ENCODE measurements around the gene H6PD.

The H6PD gene

DNA sequence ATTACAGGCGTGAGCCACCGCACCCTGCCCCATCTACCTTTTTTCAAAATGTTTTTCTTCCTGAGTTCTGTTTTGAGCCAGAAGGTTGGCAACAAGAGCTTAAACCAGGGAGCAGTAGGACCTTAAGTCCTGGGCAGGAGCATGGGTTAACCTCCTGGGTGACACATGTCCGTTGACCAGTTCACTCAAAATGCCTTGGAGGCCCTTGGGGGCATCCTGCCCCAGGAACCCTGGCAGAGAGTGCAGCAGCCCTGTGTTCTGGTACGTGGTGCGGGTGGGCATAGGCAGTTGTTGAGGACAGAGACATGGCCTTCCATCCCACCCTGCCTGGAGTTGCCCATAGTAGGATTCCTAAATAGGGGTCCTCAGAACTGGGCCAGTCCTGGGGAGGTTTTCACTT is 11.6 kb downstream of the H6PD start:
- POLR2A ChIA-PET, result interaction anchor here (1.6 kb wide), 1 partner anchor 10 kb away, joined by 8 read pairs; no protein-coding TSS in a partner anchor
- Histone ChIP-seq H3K4me1 (ENCODE audit: control insufficient read depth, insufficient read depth, low read length) (no peaks in the 10 kb centered on the region), H3K27ac (ENCODE audit: extremely low read depth, low read depth, low read length) (no peak overlapping the region), H3K9me3 (ENCODE audit: control insufficient read depth, insufficient read depth, low read depth, low read length) (no peaks in the 10 kb centered on the region), H3K4me3 (ENCODE audit: low read depth, low read length) (no peak overlapping the region), H3K36me3 (ENCODE audit: control insufficient read depth in 2 of 2, insufficient read depth in 1 of 2, low read length in 2 of 2) (peaks cover 0 to 47% of the 10 kb centered on the region in 2 experiments; a peak in 1 of 3 replicates)
- CTCF ChIA-PET, result interaction anchor here (0.7 to 3.1 kb wide), 3 partner anchors 11 to 249 kb away, joined by 3 to 14 read pairs (median 4); partner anchors contain the start of gene H6PD
- TF ChIP-seq ZNF140 (tag by site-specific recombination; IDR thresholded peaks at IDR 0.05) (no peak), ZNF335 (tag by site-specific recombination; conservative IDR thresholded peaks at IDR 0.05) (no peak)

DNA sequence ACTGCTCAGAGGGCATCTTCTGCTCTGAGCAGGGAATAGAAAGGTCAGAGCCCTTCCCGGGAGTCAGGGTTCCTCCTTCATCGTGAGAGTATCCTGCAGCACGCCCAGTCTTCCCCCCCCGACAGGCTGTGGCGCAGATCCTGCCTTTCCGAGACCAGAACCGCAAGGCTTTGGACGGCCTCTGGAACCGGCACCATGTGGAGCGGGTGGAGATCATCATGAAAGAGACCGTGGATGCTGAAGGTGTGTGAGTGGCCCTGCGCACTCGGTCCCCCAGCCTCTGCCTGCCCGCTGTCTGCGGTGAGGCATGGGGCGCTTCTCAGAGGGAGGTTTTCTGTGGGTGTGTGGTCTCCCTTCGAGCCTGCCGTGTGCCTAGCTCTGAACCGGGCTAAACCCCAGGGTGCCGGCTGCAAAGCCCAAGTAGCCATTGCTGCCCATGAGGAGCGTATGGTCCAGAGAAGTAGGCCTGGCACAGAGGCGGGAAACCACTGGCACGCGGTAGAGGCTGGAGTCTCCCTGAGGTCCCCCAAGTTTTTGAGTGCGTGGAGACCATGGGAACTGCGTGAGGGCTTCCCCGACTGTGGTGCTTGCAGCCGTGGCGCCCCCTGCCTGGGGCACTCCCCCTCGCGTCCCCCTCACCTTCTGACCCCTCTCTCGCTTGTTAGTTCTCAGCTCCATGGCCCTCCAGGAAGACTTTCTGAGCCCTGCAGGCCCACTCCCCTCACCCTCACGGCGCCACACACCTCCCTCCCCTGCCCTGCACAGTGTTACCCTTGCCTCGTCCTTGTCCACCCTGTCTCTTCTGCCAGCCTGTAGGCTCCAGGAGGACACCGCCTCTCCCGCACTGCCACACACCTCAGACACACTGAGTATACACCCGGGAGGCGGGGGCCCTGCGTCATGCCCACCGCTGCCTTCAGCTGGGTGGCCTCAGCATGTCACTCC is 12.5 kb downstream of the H6PD start:
- POLR2A ChIA-PET, result no interaction called here
- Histone ChIP-seq H3K4me1 (ENCODE audit: control insufficient read depth, insufficient read depth, low read length) (no peaks in the 10 kb centered on the region), H3K36me3 (ENCODE audit: control insufficient read depth in 2 of 2, insufficient read depth in 1 of 2, low read length in 2 of 2) (peaks cover 0 to 43% of the 10 kb centered on the region in 2 experiments; a peak in 1 of 3 replicates), H3K9me3 (ENCODE audit: control insufficient read depth, insufficient read depth, low read depth, low read length) (no peaks in the 10 kb centered on the region), H3K27ac (ENCODE audit: extremely low read depth, low read depth, low read length) (no peak overlapping the region), H3K4me3 (ENCODE audit: low read depth, low read length) (no peak overlapping the region)
- CTCF ChIA-PET, result interaction anchor here (0.8 kb wide), 1 partner anchor 248 kb away, joined by 3 read pairs; no protein-coding TSS in a partner anchor
- TF ChIP-seq ZNF513 (tag by site-specific recombination; IDR thresholded peaks at IDR 0.05) (no peak), KLF10 (tag by site-specific recombination; IDR thresholded peaks at IDR 0.05) (no peak), ZNF366 (tag by site-specific recombination; conservative IDR thresholded peaks at IDR 0.05) (no peak), ZBTB17 (tag by site-specific recombination; IDR thresholded peaks at IDR 0.05) (no peak), ZBTB20 (tag by site-specific recombination; IDR thresholded peaks at IDR 0.05) (no peak), ZNF2 (tag by site-specific recombination; IDR thresholded peaks at IDR 0.05) (no peak), ZBTB1 (tag by site-specific recombination; IDR thresholded peaks at IDR 0.05) (no peak), ZNF596 (tag by site-specific recombination; IDR thresholded peaks at IDR 0.05) (no peak), ZFP69B (tag by site-specific recombination; IDR thresholded peaks at IDR 0.05) (no peak), TRIM28 (IDR thresholded peaks at IDR 0.05; ENCODE audit: borderline replicate concordance, low read length) (no peak), OVOL3 (tag by site-specific recombination; IDR thresholded peaks at IDR 0.05) (no peak), ZSCAN4 (tag by site-specific recombination; IDR thresholded peaks at IDR 0.05) (no peak), ZFP3 (tag by site-specific recombination; IDR thresholded peaks at IDR 0.05; ENCODE audit: low read depth) (no peak), ZNF169 (tag by site-specific recombination; IDR thresholded peaks at IDR 0.05) (no peak), ZNF449 (tag by site-specific recombination; IDR thresholded peaks at IDR 0.05) (no peak)
- TF ChIP-seq, protein P1, sequence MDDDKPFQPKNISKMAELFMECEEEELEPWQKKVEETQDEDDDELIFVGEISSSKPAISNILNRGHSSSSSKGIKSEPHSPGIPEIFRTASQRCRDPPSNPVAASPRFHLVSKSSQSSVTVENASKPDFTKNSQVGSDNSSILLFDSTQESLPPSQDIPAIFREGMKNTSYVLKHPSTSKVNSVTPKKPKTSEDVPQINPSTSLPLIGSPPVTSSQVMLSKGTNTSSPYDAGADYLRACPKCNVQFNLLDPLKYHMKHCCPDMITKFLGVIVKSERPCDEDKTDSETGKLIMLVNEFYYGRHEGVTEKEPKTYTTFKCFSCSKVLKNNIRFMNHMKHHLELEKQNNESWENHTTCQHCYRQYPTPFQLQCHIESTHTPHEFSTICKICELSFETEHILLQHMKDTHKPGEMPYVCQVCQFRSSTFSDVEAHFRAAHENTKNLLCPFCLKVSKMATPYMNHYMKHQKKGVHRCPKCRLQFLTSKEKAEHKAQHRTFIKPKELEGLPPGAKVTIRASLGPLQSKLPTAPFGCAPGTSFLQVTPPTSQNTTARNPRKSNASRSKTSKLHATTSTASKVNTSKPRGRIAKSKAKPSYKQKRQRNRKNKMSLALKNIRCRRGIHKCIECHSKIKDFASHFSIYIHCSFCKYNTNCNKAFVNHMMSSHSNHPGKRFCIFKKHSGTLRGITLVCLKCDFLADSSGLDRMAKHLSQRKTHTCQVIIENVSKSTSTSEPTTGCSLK (tag by site-specific recombination; IDR thresholded peaks at IDR 0.05), result no peak
- TF ChIP-seq, protein P2, sequence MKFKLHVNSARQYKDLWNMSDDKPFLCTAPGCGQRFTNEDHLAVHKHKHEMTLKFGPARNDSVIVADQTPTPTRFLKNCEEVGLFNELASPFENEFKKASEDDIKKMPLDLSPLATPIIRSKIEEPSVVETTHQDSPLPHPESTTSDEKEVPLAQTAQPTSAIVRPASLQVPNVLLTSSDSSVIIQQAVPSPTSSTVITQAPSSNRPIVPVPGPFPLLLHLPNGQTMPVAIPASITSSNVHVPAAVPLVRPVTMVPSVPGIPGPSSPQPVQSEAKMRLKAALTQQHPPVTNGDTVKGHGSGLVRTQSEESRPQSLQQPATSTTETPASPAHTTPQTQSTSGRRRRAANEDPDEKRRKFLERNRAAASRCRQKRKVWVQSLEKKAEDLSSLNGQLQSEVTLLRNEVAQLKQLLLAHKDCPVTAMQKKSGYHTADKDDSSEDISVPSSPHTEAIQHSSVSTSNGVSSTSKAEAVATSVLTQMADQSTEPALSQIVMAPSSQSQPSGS (tag by site-specific recombination; IDR thresholded peaks at IDR 0.05; ENCODE audit: low read depth), result no peak
